Ovary (tissue), 9 donors: Measurements from ENCODE around the gene ABHD17A. TPM values are rescaled to one million over a fixed set of nuclear protein-coding genes. Genes with fewer than 3 reads are reported as not detected.
A peak's percentile ranks its signal among the peaks of the same experiment; 100 is the strongest.

Source experiments
- DNase-seq, 5 donors: peaks; one replicate each; pipeline ENCODE4 v3.0.0-alpha.2; 2019 to 2020
- H3K27ac ChIP-seq, 2 donors: fragments of 200-600 bp; one replicate each; pipeline versions ENCODE4 v1.5.1 to v1.8.0; 2019 to 2022
- H3K27me3 ChIP-seq: fragments of 200-600 bp; one replicate; pipeline ENCODE4 v1.8.0; 2022
- H3K36me3 ChIP-seq: fragments of 200-600 bp; sonication (generic); one replicate; pipeline ENCODE4 v1.5.1; 2019
- H3K4me1 ChIP-seq: one replicate; pipeline ENCODE4 v1.8.1; 2013; ENCODE audit warnings: mild to moderate bottlenecking, moderate library complexity; ENCODE audit not compliant: insufficient read depth
- H3K4me3 ChIP-seq: fragments of 200-600 bp; sonication (generic); one replicate; pipeline ENCODE4 v1.5.1; 2017
- H3K9me3 ChIP-seq, 2 donors: fragments of 200-600 bp in 1 of 2; sonication (generic) in 1 of 2; one replicate each; pipeline versions ENCODE4 v1.5.1 to v1.8.1; 2013 to 2019; ENCODE audit warnings: mild to moderate bottlenecking in 1 of 2, moderate library complexity in 1 of 2
- CTCF ChIP-seq, 3 donors: fragments of 450-650 bp in 2 of 3; fragments of 200-600 bp in 1 of 3; IDR thresholded peaks; one replicate each; pipeline versions ENCODE4 v1.5.1 to v1.8.0; 2016 to 2022; ENCODE audit warnings: antibody characterized with exemption in 3 of 3, mild to moderate bottlenecking in 1 of 3
- EP300 ChIP-seq: sonication (generic); formaldehyde crosslinking; IDR thresholded peaks from one replicate; pipeline ENCODE4 v1.6.1; 2017; ENCODE audit warnings: antibody characterized with exemption
- POLR2A ChIP-seq: fragments of 450-650 bp; IDR thresholded peaks from one replicate; pipeline ENCODE4 v1.6.1; 2017; ENCODE audit warnings: antibody characterized with exemption, mild to moderate bottlenecking, moderate library complexity
- WGBS, 3 donors: extraction: QIAGEN DNeasy Blood & Tissue Kit in 1 of 3; methylation state at CpG; one replicate each; pipeline versions ENCODE4 v1.1.5 to v1.1.7; 2013 to 2017; 5-methylcytosine and 5-hydroxymethylcytosine counted together
- intact Hi-C, 4 donors: fragments of 100-400 bp; cut with DNase I; formaldehyde crosslinking; loops; one replicate each; pipeline versions ENCODE4 v1.11.0 to v1.15.1; 2022 to 2023
- polyA plus RNA-seq, 2 donors: library from polyadenylated mRNA; stranded (reverse); fragments of 200-250 nt in 1 of 2; fragments of 350-450 nt in 1 of 2; fragmentation: Illumina TruSeq in 1 of 2; extraction: RNeasy Lipid Tissue Mini Kit (QIAGEN cat#74804) in 1 of 2; gene quantifications; one replicate each; pipeline ENCODE4 v1.2.3, GENCODE V29; 2013 to 2014
- total RNA-seq, 7 donors: library from RNA; depleted of rRNA in 2 of 7; stranded (reverse); fragments of >200 nt in 2 of 7; fragmentation: NEBNext Ultra II Directional in 3 of 7; extraction: Animal tissue kit (Norgen Biotek cat#: 25700) in 3 of 7; gene quantifications; one replicate each; pipeline versions ENCODE4 v1.1.0 to v1.2.4, GENCODE V29; 2016 to 2023
- donor health status: DM: no; HTN: no; CAD: no; lungs with moderate emphysema.
- donor health status: DM: no; HTN: no; CAD: no.
- donor health status: Bipolar disorder and iron deficiency.
- donor health status: DM: yes; HTN: yes; CAD: no.
- donor health status: DM: no; HTN: no; CAD: no.
- donor health status: DM: yes; HTN: yes; CAD: no.

Gene ABHD17A
- total and polyA plus RNA-seq, 9 donors = 0.57 to 87.3 (median 65.4) TPM

DNA sequence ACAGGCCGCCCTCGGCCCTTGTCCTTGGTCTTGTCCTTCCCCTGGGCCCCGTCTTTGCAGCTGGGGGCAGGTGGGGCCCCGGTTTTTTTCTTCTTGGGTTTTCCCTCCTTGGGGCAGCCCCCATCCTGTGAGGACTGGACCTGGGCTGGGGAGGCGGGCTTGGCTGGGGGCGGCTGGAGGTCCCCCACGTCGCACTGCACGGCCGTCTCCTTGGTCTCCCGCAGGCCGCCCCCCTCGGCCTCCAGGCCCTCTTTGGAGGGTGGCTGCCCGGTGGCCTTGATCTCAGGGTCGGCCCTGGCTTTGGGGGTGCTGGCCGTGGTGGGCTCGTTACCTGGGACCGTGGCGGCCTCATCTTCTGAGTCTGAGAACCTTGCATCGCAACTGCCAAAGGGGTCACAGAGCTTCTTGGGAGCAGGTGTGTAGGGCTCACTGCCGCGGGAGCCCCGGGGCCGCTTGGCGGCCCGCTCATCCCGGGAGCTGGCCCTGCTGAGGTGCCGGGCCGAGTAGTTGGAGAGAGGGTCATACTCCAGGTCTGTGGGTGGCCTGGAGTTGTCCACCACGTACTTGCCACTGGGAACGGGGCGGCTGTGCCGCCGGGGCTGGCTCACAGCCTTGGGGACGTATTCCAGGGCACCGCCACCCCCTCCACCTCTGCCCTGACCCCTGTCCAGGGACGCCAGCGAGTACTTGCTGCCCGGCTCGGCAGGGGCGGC lies 57.6 kb downstream of the ABHD17A start:
- no peak overlapping the region for H3K4me3 ChIP-seq
- H3K27me3 ChIP-seq = no peaks in the 10 kb centered on the region
- H3K4me1 ChIP-seq = peaks cover 8% of the 10 kb centered on the region
- intact Hi-C loops = loop anchor here in 2 of 4 donors (10.0 kb wide), 2 partner anchors 153 to 283 kb away; no protein-coding TSS in a partner anchor
- no peak for DNase-seq
- no peaks in the 10 kb centered on the region for H3K36me3 ChIP-seq
- peak overlapping the region; percentile 68 to 89 for H3K27ac ChIP-seq
- H3K9me3 ChIP-seq = no peaks in the 10 kb centered on the region
- 74 to 88% (median 76%) methylated on average over 25 to 41 of the region's 41 CpGs for WGBS, 3 donors
- TF ChIP-seq CTCF (IDR thresholded peaks at IDR 0.05) = no peak
- no peak for TF ChIP-seq POLR2A
- no peak for TF ChIP-seq EP300

Other genes with a start within 250 kb of the ABHD17A start
- gene TCF3, start 232.9 kb downstream of the ABHD17A start, total RNA-seq = 10 to 100 TPM; 28.0 to 85.3 (median 76.6) TPM
- 10 to 100 TPM; 17.0 to 56.9 TPM for gene TCF3, start 232.9 kb downstream of the ABHD17A start, polyA plus RNA-seq
- gene ONECUT3, start 132.0 kb downstream of the ABHD17A start, total RNA-seq = under 1 TPM in 1 of 7 donors, not detected in 6; 0.05 TPM
- not detected for gene ONECUT3, start 132.0 kb downstream of the ABHD17A start, polyA plus RNA-seq
- 1 to 10 TPM in 5 of 7 donors, under 1 TPM in 2; 0.72 to 3.2 (median 2.1) TPM for gene ATP8B3, start 73.2 kb downstream of the ABHD17A start, total RNA-seq
- gene ATP8B3, start 73.2 kb downstream of the ABHD17A start, polyA plus RNA-seq = 1 to 10 TPM in 1 of 2 donors, under 1 TPM in 1; 0.91 to 1.5 TPM
- 10 to 100 TPM; 14.9 to 46.7 (median 30.4) TPM for gene REXO1, start 37.0 kb downstream of the ABHD17A start, total RNA-seq
- gene REXO1, start 37.0 kb downstream of the ABHD17A start, polyA plus RNA-seq = 10 to 100 TPM in 1 of 2 donors, 1 to 10 TPM in 1; 4.8 to 21.5 TPM
- 10 to 100 TPM in 6 of 7 donors, 1 to 10 TPM in 1; 4.2 to 26.6 (median 14.4) TPM for gene KLF16, start 21.9 kb downstream of the ABHD17A start, total RNA-seq
- gene KLF16, start 21.9 kb downstream of the ABHD17A start, polyA plus RNA-seq = 1 to 10 TPM in 1 of 2 donors, under 1 TPM in 1; 0.63 to 5.4 TPM
- gene ADAT3, start 19.9 kb upstream of the ABHD17A start, total RNA-seq = 10 to 100 TPM in 1 of 7 donors, 1 to 10 TPM in 6; 2.6 to 13.7 (median 4.6) TPM
- 1 to 10 TPM in 1 of 2 donors, not detected in 1; 2.3 TPM for gene ADAT3, start 19.9 kb upstream of the ABHD17A start, polyA plus RNA-seq
- 10 to 100 TPM; 32.0 to 87.0 (median 62.6) TPM for gene SCAMP4, start 19.9 kb upstream of the ABHD17A start, total RNA-seq
- gene SCAMP4, start 19.9 kb upstream of the ABHD17A start, polyA plus RNA-seq = 10 to 100 TPM; 11.7 to 31.1 TPM
- 10 to 100 TPM; 35.9 to 65.4 (median 50.7) TPM for gene CSNK1G2, start 55.7 kb upstream of the ABHD17A start, total RNA-seq
- 10 to 100 TPM in 1 of 2 donors, 1 to 10 TPM in 1; 5.9 to 48.7 TPM for gene CSNK1G2, start 55.7 kb upstream of the ABHD17A start, polyA plus RNA-seq
- 100 to 1,000 TPM in 1 of 7 donors, 10 to 100 TPM in 6; 47.8 to 131 (median 90.2) TPM for gene BTBD2, start 130.2 kb upstream of the ABHD17A start, total RNA-seq
- 10 to 100 TPM; 14.4 to 65.7 TPM for gene BTBD2, start 130.2 kb upstream of the ABHD17A start, polyA plus RNA-seq
- 100 to 1,000 TPM in 5 of 7 donors, 10 to 100 TPM in 2; 58.3 to 186 (median 122) TPM for gene MKNK2, start 165.7 kb upstream of the ABHD17A start, total RNA-seq
- gene MKNK2, start 165.7 kb upstream of the ABHD17A start, polyA plus RNA-seq = 10 to 100 TPM; 22.1 to 69.5 TPM
- gene MOB3A, start 210.8 kb upstream of the ABHD17A start, total RNA-seq = 10 to 100 TPM; 16.6 to 61.5 (median 47.8) TPM
- gene MOB3A, start 210.8 kb upstream of the ABHD17A start, polyA plus RNA-seq = 10 to 100 TPM; 21.1 to 22.5 TPM
- 10 to 100 TPM in 5 of 7 donors, 1 to 10 TPM in 2; 4.5 to 24.5 (median 10.7) TPM for gene IZUMO4, start 211.4 kb upstream of the ABHD17A start, total RNA-seq
- 10 to 100 TPM in 1 of 2 donors, 1 to 10 TPM in 1; 1.8 to 31.7 TPM for gene IZUMO4, start 211.4 kb upstream of the ABHD17A start, polyA plus RNA-seq